IPS-11a (cell line): ENCODE measurements around the gene GPC5.

Experiments used
- H3K4me3 ChIP-seq: one replicate; pipeline ENCODE4 v1.5.1; 2013; ENCODE audit warnings: low read depth, low read length, control low read depth

Gene GPC5

DNA sequence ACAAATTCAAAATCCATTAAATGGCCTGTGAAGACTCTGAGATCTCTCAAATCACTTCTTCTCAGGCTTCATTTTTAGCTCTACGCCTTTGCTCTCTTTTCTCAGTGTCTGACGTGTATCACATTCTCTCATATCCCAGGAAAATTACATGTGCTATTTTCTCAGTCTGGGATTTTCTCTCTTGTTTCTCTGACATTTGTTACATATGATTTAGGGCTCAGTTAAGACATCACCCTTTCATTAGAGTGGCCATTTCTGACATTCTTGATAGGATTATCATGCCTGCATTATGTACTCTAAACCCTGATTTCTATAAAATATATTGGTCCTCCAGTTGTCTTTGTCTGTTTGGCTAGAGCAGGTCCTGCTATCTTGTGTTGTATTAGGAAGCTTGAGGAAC lies 136.6 kb downstream of the GPC5 start:
- H3K4me3 ChIP-seq: no peak overlapping the region

DNA sequence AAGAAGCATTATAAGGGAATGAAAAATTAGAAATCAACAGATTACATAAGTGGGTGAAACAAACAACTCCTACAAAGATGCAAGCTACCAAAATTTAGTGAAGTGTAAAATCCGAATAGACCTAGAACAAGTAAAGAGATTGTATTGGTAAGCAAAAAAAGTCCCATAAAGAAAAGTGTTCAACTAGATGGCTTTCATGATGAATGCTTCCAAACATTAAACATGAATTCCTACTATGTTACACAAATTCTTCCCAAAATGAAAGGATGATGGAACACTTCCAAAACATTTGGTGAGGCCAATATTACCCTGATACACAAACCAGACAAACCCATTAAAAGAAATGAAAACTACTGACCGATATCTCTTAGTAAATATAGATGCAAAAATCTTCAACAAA lies 139.0 kb downstream of the GPC5 start:
- H3K4me3 ChIP-seq: no peak overlapping the region

GRCh38 chr13:91539286-91540157 lies 141.1 kb downstream of the GPC5 start:
- H3K4me3 ChIP-seq: no peak overlapping the region

- H3K4me3 ChIP-seq: no peak overlapping the region
Observed at GRCh38 chr13:91540158-91540736, 141.8 kb downstream of the GPC5 start.

DNA sequence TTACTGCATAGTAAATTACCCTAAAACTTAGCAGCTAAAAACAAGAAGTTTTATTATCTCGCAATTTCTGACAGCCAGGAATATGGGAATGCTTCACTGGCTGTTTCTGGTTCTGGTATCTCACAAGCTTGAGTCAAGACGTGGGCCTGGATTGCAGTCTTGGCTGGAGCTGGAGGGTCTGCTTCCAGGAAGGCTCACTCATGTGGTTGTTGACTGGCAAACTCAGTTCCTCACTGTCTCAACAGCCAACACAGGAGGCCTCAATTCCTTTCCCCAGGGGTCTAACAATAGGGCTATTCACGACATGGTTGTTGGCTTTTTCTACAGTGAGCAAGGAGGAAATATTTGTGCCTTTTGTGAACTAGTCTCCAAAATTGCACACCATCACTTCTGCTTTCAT lies 146.3 kb downstream of the GPC5 start:
- no peak overlapping the region for H3K4me3 ChIP-seq

GRCh38 chr13:91546900-91547299 lies 148.5 kb downstream of the GPC5 start:
- H3K4me3 ChIP-seq: no peak overlapping the region

DNA sequence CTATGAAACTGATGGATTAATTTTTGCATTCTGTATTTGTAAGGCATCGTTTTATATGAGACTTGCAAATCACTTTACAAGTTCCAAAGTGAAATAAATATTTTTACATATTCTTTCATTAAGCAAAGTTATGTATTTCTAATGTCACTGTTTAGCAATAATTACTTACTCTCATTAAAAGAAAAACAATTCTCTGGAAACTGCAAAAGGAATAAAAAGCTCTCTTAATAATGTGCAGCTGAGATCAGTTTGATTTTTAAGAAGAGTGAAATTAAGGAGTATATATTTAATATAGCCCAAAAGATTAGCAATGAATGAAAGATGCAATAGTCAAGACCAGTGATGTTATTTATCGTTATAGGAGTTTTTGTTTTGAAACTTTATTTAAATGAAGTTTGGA lies 155.2 kb downstream of the GPC5 start:
- H3K4me3 ChIP-seq: no peak overlapping the region

DNA sequence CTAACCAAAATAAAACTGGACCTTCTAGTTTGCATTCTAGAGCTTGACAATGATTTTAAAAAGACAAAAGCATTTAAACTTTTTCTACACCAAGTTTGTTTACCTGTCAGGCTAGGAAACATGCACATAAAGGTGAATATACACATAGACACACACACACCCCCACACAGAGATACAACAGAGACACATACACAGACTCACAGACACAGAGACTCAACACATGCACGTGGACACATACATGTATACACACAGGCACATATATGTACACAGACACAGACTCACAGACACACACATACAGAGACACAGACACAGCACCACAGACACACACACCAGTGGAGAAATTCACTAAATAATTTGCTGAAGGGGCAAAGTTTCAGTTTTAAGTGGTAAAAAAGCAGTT lies 155.7 kb downstream of the GPC5 start:
- H3K4me3 ChIP-seq: no peak overlapping the region

GRCh38 chr13:91557328-91558090 lies 159.1 kb downstream of the GPC5 start:
- H3K4me3 ChIP-seq: no peak overlapping the region

- H3K4me3 ChIP-seq: no peak overlapping the region
Observed at GRCh38 chr13:91563799-91564198, 165.4 kb downstream of the GPC5 start.

- no peak overlapping the region for H3K4me3 ChIP-seq
Observed at GRCh38 chr13:91564396-91564795, 166.0 kb downstream of the GPC5 start.

- no peak overlapping the region for H3K4me3 ChIP-seq
Observed at GRCh38 chr13:91565296-91565695, 166.9 kb downstream of the GPC5 start.

- H3K4me3 ChIP-seq: no peak overlapping the region
Observed at GRCh38 chr13:91567485-91568207, 169.2 kb downstream of the GPC5 start.

DNA sequence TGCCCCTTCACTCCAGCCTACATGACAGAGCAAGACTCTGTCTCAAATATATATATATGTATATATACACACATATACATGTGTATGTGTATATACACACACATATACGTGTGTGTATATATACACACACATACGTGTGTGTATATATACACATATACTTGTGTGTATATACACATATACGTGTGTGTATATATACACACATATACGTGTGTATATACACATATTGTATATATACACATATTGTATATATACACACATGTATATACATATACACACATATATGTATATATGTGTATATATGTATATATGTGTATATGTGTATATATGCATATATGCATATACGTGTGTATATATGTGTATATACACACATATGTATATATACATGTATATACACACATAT lies 173.3 kb downstream of the GPC5 start:
- no peak overlapping the region for H3K4me3 ChIP-seq

DNA sequence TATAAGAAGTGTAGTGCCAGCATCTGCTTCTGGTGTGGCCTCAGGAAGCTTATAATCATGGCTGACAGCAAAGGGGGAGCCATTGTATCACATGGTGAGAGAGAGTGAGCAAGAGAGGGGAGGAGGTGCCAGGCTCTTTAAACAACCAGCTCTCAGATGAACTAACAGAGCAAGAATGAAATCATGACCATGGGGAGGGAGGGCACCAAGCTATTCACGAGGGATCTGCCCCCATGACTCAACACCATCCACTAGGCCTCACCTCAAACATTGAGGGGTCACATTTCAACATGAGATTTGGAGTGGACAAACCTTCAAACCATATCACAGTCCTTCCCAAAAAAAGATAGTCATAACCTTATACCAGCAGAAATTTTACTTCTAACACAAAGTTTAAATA lies 174.0 kb downstream of the GPC5 start:
- H3K4me3 ChIP-seq: no peak overlapping the region

- no peak overlapping the region for H3K4me3 ChIP-seq
Observed at GRCh38 chr13:91572944-91573598, 174.7 kb downstream of the GPC5 start.

GRCh38 chr13:91574766-91575165 lies 176.3 kb downstream of the GPC5 start:
- H3K4me3 ChIP-seq: no peak overlapping the region

DNA sequence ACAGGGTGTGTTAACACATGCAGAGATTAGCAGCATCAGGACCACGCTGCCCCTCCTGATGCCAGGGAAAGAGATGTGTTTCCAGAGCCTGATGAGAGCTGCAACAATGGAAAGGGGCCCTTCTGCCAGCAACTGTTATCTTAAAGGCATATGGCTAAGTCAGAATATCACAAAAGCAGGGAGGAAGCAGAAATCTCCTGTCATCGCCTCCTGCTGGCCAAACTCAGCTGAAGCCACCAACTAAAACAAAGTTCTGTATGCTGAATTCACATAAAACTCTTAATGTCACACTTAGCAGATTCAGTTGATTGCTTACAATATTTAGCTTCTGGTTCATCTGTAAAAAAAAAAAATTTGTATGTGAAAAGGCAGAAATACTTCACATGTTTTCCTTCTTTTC lies 178.2 kb downstream of the GPC5 start:
- no peak overlapping the region for H3K4me3 ChIP-seq

DNA sequence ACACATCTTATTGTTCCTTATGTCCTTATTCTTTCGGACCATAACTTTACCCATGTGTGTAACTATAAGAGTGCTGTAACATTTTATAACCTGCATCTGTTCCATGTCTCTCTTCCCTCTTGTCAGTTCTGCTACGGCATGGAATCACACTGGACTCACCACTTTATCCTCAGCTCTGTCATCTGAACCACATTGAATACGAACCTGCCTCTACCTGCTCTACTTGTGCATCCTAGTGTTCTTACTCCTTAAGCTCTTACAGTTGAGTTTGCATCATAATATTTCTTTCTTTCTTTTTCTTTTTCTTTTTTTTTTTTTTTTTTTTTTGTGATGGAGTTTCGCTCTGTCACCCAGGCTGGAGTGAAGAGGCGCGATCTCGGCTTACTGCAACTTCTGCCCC lies 180.9 kb downstream of the GPC5 start:
- H3K4me3 ChIP-seq: no peak overlapping the region

DNA sequence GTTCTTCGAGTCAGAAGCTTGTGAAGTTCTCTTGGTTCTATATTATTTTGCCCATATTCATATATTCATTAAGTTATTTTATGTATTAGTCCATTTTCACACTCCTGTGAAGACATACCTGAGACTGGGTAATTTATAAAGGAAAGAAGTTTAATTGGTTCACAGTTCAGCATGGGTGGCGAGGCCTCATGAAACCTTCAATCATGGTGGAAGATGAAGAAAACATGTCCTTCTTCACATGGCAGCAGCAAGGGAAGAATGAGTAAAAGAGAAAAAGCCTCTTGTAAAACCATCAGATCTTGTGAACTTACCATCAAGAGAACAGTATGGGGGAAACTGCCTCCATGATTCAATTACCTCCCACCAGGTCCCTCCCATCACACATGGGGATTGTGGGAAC lies 182.3 kb downstream of the GPC5 start:
- H3K4me3 ChIP-seq: no peak overlapping the region

- no peak overlapping the region for H3K4me3 ChIP-seq
Observed at GRCh38 chr13:91586609-91587008, 188.2 kb downstream of the GPC5 start.
